ENCODE measurements around the gene SERAC1. TPM values are rescaled to one million over a fixed set of nuclear protein-coding genes. Genes with fewer than 3 reads are reported as not detected.

SERAC1 gene
- polyA plus RNA-seq, 1 experiment, result 6.1 TPM

- Histone ChIP-seq H3K4me3 (ENCODE audit: low read depth, low read length) (no peak overlapping the region), H3K36me3 (ENCODE audit: control insufficient read depth, insufficient read depth, low read length) (peaks cover 23% of the 10 kb centered on the region), H3K27me3 (ENCODE audit: control insufficient read depth, insufficient read depth, low read length) (no peaks in the 10 kb centered on the region)
- CTCF ChIA-PET, result interaction anchor here (1.7 to 2.7 kb wide), 2 partner anchors 10 to 18 kb away, joined by 6 to 11 read pairs; no protein-coding TSS in a partner anchor
- no peak for TF ChIP-seq CTCF (IDR thresholded peaks at IDR 0.05; ENCODE audit: insufficient read depth, low read depth, low read length)
- POLR2A ChIA-PET, result no interaction called here
- DNase-seq (ENCODE audit: low read depth), result no peak
These were observed 94.3 kb downstream of the SERAC1 start for GRCh38 chr6:158073776-158074175.

- Histone ChIP-seq H3K27me3 (ENCODE audit: control insufficient read depth, insufficient read depth, low read length) (no peaks in the 10 kb centered on the region), H3K36me3 (ENCODE audit: control insufficient read depth, insufficient read depth, low read length) (peaks cover 23% of the 10 kb centered on the region), H3K4me3 (ENCODE audit: low read depth, low read length) (no peak overlapping the region)
- peak; percentile 81 for TF ChIP-seq CTCF (IDR thresholded peaks at IDR 0.05; ENCODE audit: insufficient read depth, low read depth, low read length)
- POLR2A ChIA-PET, result no interaction called here
- CTCF ChIA-PET, result interaction anchor here (0.7 to 4.4 kb wide), 32 partner anchors 9 to 427 kb away, joined by 3 to 23 read pairs (median 4); partner anchors contain the start of gene SYNJ2
- no peak for DNase-seq (ENCODE audit: low read depth)
These were observed 95.9 kb downstream of the SERAC1 start for GRCh38 chr6:158072083-158072721.

GRCh38 chr6:158071121-158072082 lies 96.7 kb downstream of the SERAC1 start:
- no peak overlapping the region for H3K4me3 ChIP-seq (ENCODE audit: low read depth, low read length)
- H3K27me3 ChIP-seq (ENCODE audit: control insufficient read depth, insufficient read depth, low read length), result no peaks in the 10 kb centered on the region
- TF ChIP-seq CTCF (IDR thresholded peaks at IDR 0.05; ENCODE audit: insufficient read depth, low read depth, low read length), result no peak
- no peak for DNase-seq (ENCODE audit: low read depth)
- ChIA-PET CTCF (interaction anchor here (0.5 to 4.4 kb wide), 24 partner anchors 10 to 426 kb away, joined by 3 to 23 read pairs (median 5); partner anchors contain the start of gene SYNJ2), POLR2A (no interaction called here)
- H3K36me3 ChIP-seq (ENCODE audit: control insufficient read depth, insufficient read depth, low read length), result peaks cover 21% of the 10 kb centered on the region

- no peaks in the 10 kb centered on the region for H3K27me3 ChIP-seq (ENCODE audit: control insufficient read depth, insufficient read depth, low read length)
- POLR2A ChIA-PET, result no interaction called here
- CTCF ChIA-PET, result interaction anchor here (0.5 to 4.4 kb wide), 10 partner anchors 9 to 198 kb away, joined by 3 to 23 read pairs (median 6); partner anchors contain the start of gene SYNJ2
- DNase-seq (ENCODE audit: low read depth), result no peak
- H3K36me3 ChIP-seq (ENCODE audit: control insufficient read depth, insufficient read depth, low read length), result peaks cover 18% of the 10 kb centered on the region
- TF ChIP-seq CTCF (IDR thresholded peaks at IDR 0.05; ENCODE audit: insufficient read depth, low read depth, low read length), result no peak
- H3K4me3 ChIP-seq (ENCODE audit: low read depth, low read length), result no peak overlapping the region
These were observed 97.5 kb downstream of the SERAC1 start for GRCh38 chr6:158070513-158070912.

GRCh38 chr6:158069800-158070195 lies 98.3 kb downstream of the SERAC1 start:
- DNase-seq (ENCODE audit: low read depth), result no peak
- Histone ChIP-seq H3K27me3 (ENCODE audit: control insufficient read depth, insufficient read depth, low read length) (no peaks in the 10 kb centered on the region), H3K4me3 (ENCODE audit: low read depth, low read length) (no peak overlapping the region), H3K36me3 (ENCODE audit: control insufficient read depth, insufficient read depth, low read length) (peaks cover 21% of the 10 kb centered on the region)
- ChIA-PET POLR2A (no interaction called here), CTCF (interaction anchor here (1.0 to 4.4 kb wide), 7 partner anchors 9 to 163 kb away, joined by 3 to 23 read pairs (median 4); partner anchors contain the start of gene SYNJ2)
- TF ChIP-seq CTCF (IDR thresholded peaks at IDR 0.05; ENCODE audit: insufficient read depth, low read depth, low read length), result no peak
